GM12878 (cell line): ENCODE measurements around the gene BCAS3. TPM values are rescaled to one million over a fixed set of nuclear protein-coding genes. Genes with fewer than 3 reads are reported as not detected.

Experiments
- ATAC-seq: fragments of 200-7000 bp; cut with Tn5 transposase; 3 replicates; pipeline ENCODE4 v1.9.1; 2020; ENCODE audit warnings: mild to moderate bottlenecking, moderate library complexity
- BruUV-seq: library from RNA; stranded (reverse); fragments of 400-500 nt; replicated peaks from 2 replicates; lab custom pipeline; 2021; lab: Mats Ljungman, UMichigan
- CTCF ChIA-PET: fragments of 300-600 bp; sonication (Branson Sonifier 250); formaldehyde crosslinking; extraction: SDS; loops from one replicate; lab custom pipeline; 2021; ENCODE audit warnings: inconsistent platforms; lab: Yijun Ruan, JAX
- POLR2A ChIA-PET: fragments of 350-600 bp; formaldehyde crosslinking; extraction: SDS; loops from one replicate; lab custom pipeline; 2021; ENCODE audit warnings: inconsistent platforms; lab: Charles Lee
- RAD21 ChIA-PET: fragments of 300-600 bp; sonication (Branson Sonifier 250); formaldehyde crosslinking; loops from one replicate; lab custom pipeline; 2023; ENCODE audit warnings: antibody characterized with exemption; ENCODE audit not compliant: unreplicated experiment; lab: Charles Lee
- SMC1A ChIA-PET: fragments of 300-600 bp; sonication (Branson Sonifier 250); formaldehyde crosslinking; loops from one replicate; lab custom pipeline; 2023; ENCODE audit not compliant: unreplicated experiment, uncharacterized antibody; lab: Charles Lee
- DNase-seq: peaks from one replicate; pipeline ENCODE4 v3.0.0-alpha.2; 2011; ENCODE audit warnings: low read depth, low spot score
- FAIRE-seq: peaks from 3 replicates; lab custom pipeline; 2011; peaks lifted over from hg19 to GRCh38; lab: Jason Lieb, UNC
- H2AFZ ChIP-seq: 2 replicates; pipeline ENCODE4 v1.6.0; 2011; ENCODE audit warnings: low read depth, low read length, control low read depth; ENCODE audit not compliant: control insufficient read depth
- H3K27ac ChIP-seq: 2 replicates; pipeline ENCODE4 v1.5.1; 2011; ENCODE audit warnings: control low read depth; ENCODE audit not compliant: control insufficient read depth, insufficient read depth
- H3K27me3 ChIP-seq, 2 experiments: replicated peaks in 1 of 2; 2 replicates each; pipeline versions ENCODE4 v1.6.0 to v1.6.1; 2011; ENCODE audit warnings: low read length in 1 of 2; ENCODE audit not compliant: control insufficient read depth in 2 of 2, insufficient read depth in 2 of 2
- H3K36me3 ChIP-seq, 2 experiments: 2 replicates each; pipeline ENCODE4 v1.5.1; 2011; ENCODE audit warnings: low read length in 1 of 2; ENCODE audit not compliant: control insufficient read depth in 2 of 2, insufficient read depth in 2 of 2
- H3K4me1 ChIP-seq: 2 replicates; pipeline ENCODE4 v1.6.1; 2011; ENCODE audit warnings: mild to moderate bottlenecking, low read length, moderate library complexity, mixed read lengths; ENCODE audit not compliant: control insufficient read depth, insufficient read depth
- H3K4me2 ChIP-seq: 2 replicates; pipeline ENCODE4 v1.6.0; 2011; ENCODE audit warnings: control low read depth; ENCODE audit not compliant: control insufficient read depth, insufficient read depth
- H3K4me3 ChIP-seq: fragments of 200-600 bp; sonication (generic); 2 replicates; pipeline ENCODE4 v1.5.1; 2016
- H3K79me2 ChIP-seq: 2 replicates; pipeline ENCODE4 v1.6.0; 2011; ENCODE audit warnings: low read length; ENCODE audit not compliant: control insufficient read depth, insufficient read depth
- H3K9ac ChIP-seq: 2 replicates; pipeline ENCODE4 v1.8.0; 2011; ENCODE audit warnings: low read length, control low read depth, mixed read lengths; ENCODE audit not compliant: control insufficient read depth, insufficient read depth
- H3K9me3 ChIP-seq: replicated peaks from 3 replicates; pipeline ENCODE4 v1.5.1; 2011; ENCODE audit warnings: mild to moderate bottlenecking, low read length; ENCODE audit not compliant: control insufficient read depth, insufficient read depth
- H4K20me1 ChIP-seq: 2 replicates; pipeline ENCODE4 v1.6.0; 2011; ENCODE audit not compliant: control insufficient read depth, insufficient read depth
- CEBPZ ChIP-seq: fragments of 150-350 bp; IDR thresholded peaks from 2 replicates; pipeline ENCODE4 v1.6.1; 2016; ENCODE audit warnings: low read depth, low read length
- CHD2 ChIP-seq: IDR thresholded peaks from 2 replicates; pipeline ENCODE4 v1.6.1; 2011; ENCODE audit warnings: low read depth, low read length, improper control_type of control experiment, borderline replicate concordance
- MEF2A ChIP-seq: IDR thresholded peaks from 2 replicates; pipeline ENCODE4 v1.6.1; 2011; ENCODE audit warnings: low read depth, mild to moderate bottlenecking, low read length, moderate library complexity; ENCODE audit not compliant: insufficient read depth
- MEF2B ChIP-seq: fragments of 450-650 bp; IDR thresholded peaks from 2 replicates; pipeline ENCODE4 v1.6.1; 2018; ENCODE audit warnings: mild to moderate bottlenecking, moderate library complexity; ENCODE audit not compliant: partially characterized antibody, poor library complexity, severe bottlenecking
- MXI1 ChIP-seq: fragments of 150-350 bp; IDR thresholded peaks from 2 replicates; pipeline ENCODE4 v1.6.1; 2011; ENCODE audit warnings: low read depth, mild to moderate bottlenecking, inconsistent platforms, low read length, improper control_type of control experiment
- MYB ChIP-seq: fragments of 150-350 bp; IDR thresholded peaks from 2 replicates; pipeline ENCODE4 v1.6.1; 2014; ENCODE audit warnings: mild to moderate bottlenecking, low read depth, low read length, borderline replicate concordance
- POLR2AphosphoS5 ChIP-seq: IDR thresholded peaks from 2 replicates; pipeline ENCODE4 v1.6.1; 2011; ENCODE audit warnings: mild to moderate bottlenecking, low read length, inconsistent platforms
- RELA ChIP-seq: fragments of 450-650 bp; IDR thresholded peaks from 2 replicates; pipeline ENCODE4 v1.8.0; 2014; ENCODE audit warnings: borderline replicate concordance; ENCODE audit not compliant: partially characterized antibody
- SIX5 ChIP-seq: IDR thresholded peaks from 2 replicates; pipeline ENCODE4 v1.6.1; 2011; ENCODE audit warnings: mild to moderate bottlenecking, low read depth, low read length, moderate library complexity; ENCODE audit not compliant: severe bottlenecking
- SKIL ChIP-seq: fragments of 450-650 bp; IDR thresholded peaks from 2 replicates; pipeline ENCODE4 v1.6.1; 2017; ENCODE audit warnings: mild to moderate bottlenecking, low read depth, inconsistent platforms; ENCODE audit not compliant: poor library complexity, severe bottlenecking
- SMAD5 ChIP-seq: IDR thresholded peaks from 2 replicates; pipeline ENCODE4 v1.6.1; 2016; ENCODE audit warnings: antibody characterized with exemption, low read depth
- TAF1 ChIP-seq: IDR thresholded peaks from 2 replicates; pipeline ENCODE4 v1.6.1; 2011; ENCODE audit warnings: mild to moderate bottlenecking, low read depth, low read length, borderline replicate concordance
- TCF3 ChIP-seq: IDR thresholded peaks from 2 replicates; pipeline ENCODE4 v1.6.1; 2012; ENCODE audit warnings: low read depth, mild to moderate bottlenecking, low read length, borderline replicate concordance; ENCODE audit not compliant: insufficient read depth
- USF1 ChIP-seq: IDR thresholded peaks from 2 replicates; pipeline ENCODE4 v1.6.1; 2011; ENCODE audit warnings: borderline replicate concordance, low read depth, mild to moderate bottlenecking, moderate library complexity, mixed read lengths, low read length; ENCODE audit not compliant: insufficient read depth; ENCODE audit errors: extremely low read length
- ZNF274 ChIP-seq: IDR thresholded peaks from one replicate; pipeline ENCODE4 v1.8.0; 2011; ENCODE audit not compliant: insufficient read length, insufficient read depth
- WGBS: methylation state at CpG from one replicate; pipeline ENCODE4 v1.1.6; 2016; ENCODE audit warnings: low lambda C conversion rate; ENCODE audit not compliant: insufficient replicate concordance, insufficient coverage; ENCODE audit errors: missing lambda C conversion rate; 5-methylcytosine and 5-hydroxymethylcytosine counted together
- in situ Hi-C: fragments of 300-500 bp; cut with MboI; formaldehyde crosslinking; loops from 9 replicates; pipeline ENCODE4 v1.14.3; 2018; ENCODE audit warnings: mixed read lengths
- intact Hi-C: fragments of 100-400 bp; cut with micrococcal nuclease; formaldehyde crosslinking; loops from one replicate; pipeline ENCODE4 v1.14.2; 2022; ENCODE audit not compliant: unreplicated experiment
- polyA plus RNA-seq, 11 experiments: library from polyadenylated mRNA; depleted of rRNA in 4 of 11; unstranded in 6 of 11; stranded (reverse) in 5 of 11; fragments of >200 nt; fragmentation: Nextera tagmentation in 4 of 11; fragmentation: Illumina TruSeq in 1 of 11; extraction: Ambion mirVana in 4 of 11; extraction: Trizol in 1 of 11; gene quantifications; 1 replicate in 1 of 11; 2 replicates in 10 of 11; pipeline versions ENCODE4 v1.2.1 to v1.2.3, GENCODE V29; 2011 to 2016; ENCODE audit warnings: inconsistent platforms in 2 of 11, missing spikeins in 2 of 11, low read depth in 1 of 11
- total RNA-seq, 4 experiments: library from RNA; depleted of rRNA in 3 of 4; stranded (reverse); fragments of >200 nt in 3 of 4; fragmentation: Illumina TruSeq in 1 of 4; extraction: Trizol in 1 of 4; gene quantifications; 2 replicates each; pipeline versions ENCODE4 v1.2.1 to v1.2.3, GENCODE V29; 2013 to 2021

The BCAS3 gene
- total and polyA plus RNA-seq, 10 of the 15 experiments (the other 5 are each of a cell fraction or from before 2014, with no cell fraction given), result 2.1 to 11.0 (median 6.6) TPM

GRCh38 chr17:61196302-61196704, 518.7 kb downstream of the BCAS3 start:
- Histone ChIP-seq H3K4me1 (no peaks in the 10 kb centered on the region), H2AFZ (no peak overlapping the region), H3K27ac (no peak overlapping the region), H3K9me3 (no peaks in the 10 kb centered on the region), H3K36me3 (no peaks in the 10 kb centered on the region), H3K4me3 (no peak overlapping the region), H3K79me2 (no peaks in the 10 kb centered on the region), H3K9ac (no peak overlapping the region), H3K27me3 (no peaks in the 10 kb centered on the region), H3K4me2 (no peak overlapping the region), H4K20me1 (no peaks in the 10 kb centered on the region)
- FAIRE-seq (no peak), ATAC-seq (no peak), DNase-seq (no peak)
- ChIA-PET POLR2A (no interaction called here), CTCF (no interaction called here), RAD21 (no interaction called here), SMC1A (interaction anchor here (0.8 to 1.1 kb wide), 3 partner anchors 14 to 115 kb away, joined by 3 to 4 read pairs (median 3); no protein-coding TSS in a partner anchor)
- BruUV-seq, result no TSS peak
- 71% methylated on average over 7 of the region's 7 CpGs for WGBS
- in situ Hi-C loops, result no loop called here
- intact Hi-C loops, result no loop called here
- TF ChIP-seq MYB (no peak), SKIL (no peak), SIX5 (no peak), ZNF274 (no peak), MEF2B (no peak), RELA (no peak), POLR2AphosphoS5 (no peak), CHD2 (no peak), CEBPZ (no peak), MXI1 (no peak), SMAD5 (no peak), TAF1 (no peak), MEF2A (no peak), TCF3 (no peak), USF1 (no peak)
